HG03045 (cell line): ENCODE measurements around the gene TMEM222.

Experiments used
- ATAC-seq: cut with Tn5 transposase; IDR thresholded peaks from one replicate; pipeline ENCODE4 v1.9.1; 2021; ENCODE audit warnings: mild to moderate bottlenecking, moderate library complexity; ENCODE audit not compliant: unreplicated experiment

The TMEM222 gene

DNA sequence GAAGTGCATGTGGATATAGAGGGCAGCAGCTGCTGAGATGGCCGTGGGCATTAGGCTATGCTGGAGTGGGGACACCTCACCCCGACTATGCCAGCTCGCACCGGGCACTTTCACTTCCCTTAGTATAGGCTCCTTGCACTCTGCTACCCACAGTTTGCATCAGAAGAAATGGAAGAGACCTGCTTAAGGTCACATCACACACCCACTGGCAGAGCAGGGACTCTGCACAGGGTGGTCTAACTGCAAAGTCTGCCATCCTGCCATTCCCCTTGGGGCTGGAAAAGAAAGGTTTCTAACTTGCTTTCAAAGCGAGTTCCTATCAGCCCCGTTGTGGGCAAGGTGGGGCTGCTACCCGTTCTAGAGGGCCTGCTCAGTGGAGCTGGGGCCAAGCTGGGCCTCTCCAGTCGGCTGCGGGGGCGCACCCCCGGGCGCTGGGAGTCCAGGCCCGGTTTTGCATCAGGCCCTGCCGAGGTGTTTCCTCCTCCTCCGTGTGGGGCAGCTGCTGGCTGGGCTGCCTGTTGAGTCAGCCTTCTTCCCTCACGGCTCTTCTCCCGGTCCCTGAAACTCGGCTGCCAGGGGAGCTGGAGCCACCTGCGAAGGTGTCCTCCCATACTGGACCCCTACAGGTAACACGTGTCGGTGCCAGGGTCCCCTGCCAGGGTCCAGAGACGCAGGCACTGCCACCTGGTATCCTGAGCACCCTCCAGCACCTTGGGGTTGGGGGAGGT lies 19.7 kb downstream of the TMEM222 start, which contains the start of gene SYTL1:
Gene SYTL1 (plus strand): TSS at position 498 of the 728 bp plus-strand sequence. CDS start 3,313 bp downstream, outside the sequence.
- no peak for ATAC-seq

DNA sequence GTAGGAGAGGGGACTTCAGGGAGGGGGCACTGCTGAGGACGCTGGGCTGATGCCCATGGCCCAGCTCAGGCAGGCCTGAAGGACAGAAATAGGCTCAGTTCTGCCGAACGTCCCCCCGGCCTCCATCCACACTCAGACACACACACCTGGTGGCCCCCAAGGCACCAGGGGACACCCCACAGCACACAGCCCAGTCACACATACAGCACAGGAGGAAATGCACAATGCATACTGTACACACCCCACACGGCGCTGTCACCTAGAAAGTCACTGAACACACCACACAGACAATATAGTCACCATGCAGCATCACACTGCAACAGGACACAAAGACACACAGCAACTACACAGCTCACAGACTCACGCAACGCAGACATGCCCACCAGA lies 20.4 kb downstream of the TMEM222 start:
- no peak for ATAC-seq

DNA sequence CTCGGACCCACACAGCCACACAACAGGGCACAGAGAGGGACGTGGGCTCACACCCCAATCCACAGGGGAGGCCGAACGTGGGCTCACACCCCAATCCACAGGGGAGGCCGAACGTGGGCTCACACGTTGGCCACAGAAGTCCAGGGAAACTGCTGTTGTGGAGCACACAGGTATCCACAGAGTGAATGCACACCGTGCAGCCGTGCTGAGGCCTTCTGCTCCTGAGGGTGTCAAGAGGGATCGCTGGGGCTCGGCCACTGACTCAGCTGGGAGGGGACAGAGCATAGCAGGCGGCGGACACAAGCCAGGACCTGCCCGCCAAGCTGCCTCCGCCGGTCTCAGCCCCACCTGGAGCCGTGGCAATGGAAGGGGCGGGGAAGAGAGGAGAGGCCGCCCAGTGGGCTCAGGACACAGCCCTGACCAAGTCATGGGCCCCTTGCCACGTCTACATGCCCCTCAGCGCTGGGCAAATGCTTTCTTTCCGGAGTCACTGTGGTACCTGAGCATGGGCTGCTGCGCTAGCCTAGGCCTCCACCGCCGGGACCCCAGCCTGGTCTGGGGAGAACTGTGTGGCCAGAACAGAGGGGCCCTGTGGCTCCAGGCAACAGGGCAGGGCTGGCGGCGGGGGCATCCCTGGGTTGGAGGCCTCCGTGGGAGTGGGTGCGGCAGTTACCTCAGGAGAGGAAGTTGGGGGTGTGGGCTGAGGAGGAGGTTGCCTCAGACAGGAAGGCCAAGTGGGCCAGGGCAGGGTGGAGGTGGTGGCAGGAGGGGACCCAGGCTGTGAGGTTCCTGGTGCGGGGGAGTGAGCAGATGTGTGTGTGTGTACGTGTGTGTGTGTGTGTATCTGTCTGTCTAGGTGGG lies 21.0 kb downstream of the TMEM222 start:
- no peak for ATAC-seq

GRCh38 chr1:27343639-27344025 lies 21.7 kb downstream of the TMEM222 start:
- no peak for ATAC-seq

DNA sequence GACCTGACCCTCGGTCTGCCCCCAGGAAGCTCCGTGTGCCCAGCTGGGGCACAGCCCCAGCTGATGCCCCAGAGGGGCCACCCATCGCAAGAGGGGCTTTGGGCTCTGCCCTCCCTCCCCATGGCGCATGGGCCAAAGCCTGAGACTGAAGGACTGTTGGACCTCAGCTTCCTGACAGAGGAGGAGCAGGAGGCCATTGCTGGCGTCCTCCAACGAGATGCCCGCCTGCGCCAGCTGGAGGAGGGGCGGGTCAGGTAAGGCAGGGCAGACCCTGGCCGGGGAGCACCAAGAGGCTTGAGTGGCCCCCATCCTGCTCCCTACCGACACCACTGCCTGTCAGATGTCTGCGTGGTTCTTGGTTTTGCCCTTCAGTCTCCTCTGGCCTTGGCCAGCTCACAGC lies 23.3 kb downstream of the TMEM222 start:
- ATAC-seq = no peak

GRCh38 chr1:27346357-27346756 lies 24.4 kb downstream of the TMEM222 start:
- ATAC-seq = no peak

DNA sequence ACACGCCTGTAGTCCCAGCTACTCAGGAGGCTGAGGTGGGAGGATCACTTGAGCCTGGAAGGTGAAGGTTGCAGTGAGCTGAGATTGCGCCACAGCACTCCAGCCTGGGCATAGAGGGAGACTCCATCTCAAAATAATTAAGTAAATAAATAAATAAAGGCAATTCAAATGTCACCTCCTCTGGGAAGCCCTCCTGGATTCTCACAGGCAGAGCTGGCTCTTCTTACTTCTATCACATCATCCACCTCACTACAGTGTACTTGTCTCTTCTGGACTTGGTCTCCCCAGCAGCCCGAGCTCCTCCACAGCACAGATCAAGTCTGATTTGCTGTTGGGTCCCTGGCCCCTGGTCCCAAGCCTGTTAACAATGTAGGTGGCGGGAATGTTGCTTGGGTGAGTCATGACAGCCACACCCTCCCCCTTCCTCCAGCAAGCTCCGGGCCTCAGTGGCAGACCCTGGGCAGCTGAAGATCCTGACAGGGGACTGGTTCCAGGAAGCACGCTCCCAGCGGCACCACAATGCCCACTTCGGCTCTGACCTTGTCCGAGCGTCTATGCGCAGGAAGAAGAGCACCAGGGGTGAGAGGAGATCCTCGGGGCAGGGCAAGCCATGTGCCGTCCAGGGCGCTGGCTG lies 25.1 kb downstream of the TMEM222 start:
- no peak for ATAC-seq

DNA sequence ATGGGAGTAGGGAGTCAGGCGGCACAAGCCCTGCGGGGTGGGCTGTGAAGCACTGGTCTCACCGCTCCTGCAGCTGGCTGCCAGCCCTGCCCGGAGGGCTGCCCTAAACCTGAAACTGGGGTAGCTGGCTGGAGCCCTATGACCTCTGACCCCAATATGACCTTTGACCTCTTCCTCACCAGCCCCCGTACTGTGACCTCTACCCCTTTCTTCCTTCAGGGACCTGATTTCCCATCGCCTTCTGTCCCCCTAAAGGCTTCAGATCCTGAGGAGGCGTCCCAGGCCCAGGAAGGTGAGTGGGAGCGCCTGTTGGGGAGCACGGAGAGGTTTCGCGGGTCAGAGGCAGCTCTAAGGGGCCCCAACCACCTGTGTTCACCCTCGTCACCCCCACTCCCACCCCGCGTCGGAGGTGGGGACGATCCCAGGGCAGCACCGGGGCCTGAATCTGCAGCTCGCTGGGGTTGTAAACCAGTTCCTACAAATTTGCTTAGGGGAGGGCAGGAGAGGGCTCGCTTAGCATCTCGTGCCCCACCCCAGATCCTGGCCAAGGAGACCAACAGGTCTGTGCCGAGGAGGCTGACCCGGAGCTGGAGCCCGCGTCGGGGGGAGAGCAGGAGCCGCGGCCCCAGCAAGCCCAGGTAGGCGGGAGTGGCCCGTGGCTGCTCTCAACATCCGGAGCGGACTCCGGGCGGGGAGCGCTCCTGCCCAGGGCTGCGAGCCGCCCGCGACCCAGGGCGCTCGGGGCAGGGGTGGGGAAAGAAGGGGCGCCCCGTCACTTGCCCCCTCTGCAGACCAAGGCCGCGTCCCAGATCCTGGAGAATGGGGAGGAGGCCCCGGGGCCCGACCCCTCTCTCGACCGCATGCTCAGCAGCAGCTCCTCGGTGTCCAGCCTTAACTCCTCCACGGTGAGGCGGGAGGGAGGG lies 27.2 kb downstream of the TMEM222 start:
- no peak for ATAC-seq

DNA sequence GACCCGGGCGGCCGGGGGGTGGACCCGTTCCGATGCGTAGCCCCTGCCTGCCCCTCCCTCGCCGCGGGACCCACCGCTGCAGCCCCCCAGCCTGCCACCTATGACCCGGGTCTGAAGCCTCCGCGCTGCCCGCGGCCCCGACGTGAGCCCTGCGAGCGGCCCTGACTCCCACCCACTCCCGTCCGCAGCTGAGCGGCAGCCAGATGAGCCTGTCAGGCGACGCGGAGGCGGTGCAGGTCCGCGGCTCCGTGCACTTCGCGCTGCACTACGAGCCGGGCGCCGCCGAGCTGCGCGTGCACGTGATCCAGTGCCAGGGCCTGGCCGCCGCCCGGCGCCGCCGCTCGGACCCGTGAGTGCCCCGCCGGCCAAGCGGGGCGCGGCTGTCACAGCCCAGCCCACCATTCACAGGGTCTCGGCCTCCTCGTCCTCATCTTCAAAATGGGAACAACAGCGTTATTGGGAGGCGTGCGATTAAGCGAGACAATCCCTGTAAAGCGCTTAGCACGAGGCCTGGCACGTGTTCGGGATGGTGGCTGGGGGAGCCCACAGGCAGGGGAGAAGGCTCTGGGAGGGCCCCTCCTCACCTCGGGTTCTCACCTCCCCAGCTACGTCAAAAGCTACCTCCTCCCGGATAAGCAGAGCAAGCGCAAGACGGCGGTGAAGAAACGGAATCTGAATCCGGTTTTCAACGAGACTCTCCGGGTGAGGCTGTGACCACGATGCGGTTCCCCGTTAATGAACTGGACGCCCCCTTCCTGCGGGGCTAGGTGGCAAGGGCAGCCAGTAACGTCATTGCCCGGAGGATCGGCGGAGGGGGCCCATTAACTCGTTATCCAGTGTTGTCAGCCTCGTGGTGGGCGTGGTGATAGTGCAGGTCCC lies 28.1 kb downstream of the TMEM222 start:
- ATAC-seq = no peak

GRCh38 chr1:27350663-27351540 lies 28.9 kb downstream of the TMEM222 start:
- no peak for ATAC-seq

- ATAC-seq = no peak
Observed at GRCh38 chr1:27351541-27352107, 29.7 kb downstream of the TMEM222 start.

DNA sequence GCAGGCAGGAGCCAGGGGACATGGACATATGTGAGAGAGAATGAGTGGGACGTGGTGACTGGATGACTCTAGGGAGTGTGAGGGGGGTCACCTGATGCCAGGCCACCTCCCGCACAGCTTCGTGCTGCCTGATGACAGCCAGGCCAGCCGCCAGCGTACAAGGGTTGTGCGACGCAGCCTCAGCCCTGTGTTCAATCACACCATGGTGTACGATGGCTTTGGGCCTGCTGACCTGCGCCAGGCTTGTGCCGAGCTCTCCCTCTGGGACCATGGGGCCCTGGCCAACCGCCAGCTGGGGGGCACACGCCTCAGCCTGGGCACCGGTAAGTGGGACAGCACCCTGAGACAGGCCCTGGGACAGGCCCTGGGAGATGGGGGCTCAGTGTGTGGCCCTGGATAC lies 31.2 kb downstream of the TMEM222 start:
- no peak for ATAC-seq

GRCh38 chr1:27353629-27354028 lies 31.7 kb downstream of the TMEM222 start:
- ATAC-seq = no peak

- ATAC-seq = no peak
Observed at GRCh38 chr1:27355683-27356082, 33.7 kb downstream of the TMEM222 start.

- ATAC-seq = no peak
Observed at GRCh38 chr1:27356277-27356618, 34.3 kb downstream of the TMEM222 start.

GRCh38 chr1:27356619-27357280 lies 34.8 kb downstream of the TMEM222 start:
- no peak for ATAC-seq

GRCh38 chr1:27357281-27358037 lies 35.5 kb downstream of the TMEM222 start:
- no peak for ATAC-seq
